Measurements from ENCODE around the gene SBDS.

The SBDS gene

DNA sequence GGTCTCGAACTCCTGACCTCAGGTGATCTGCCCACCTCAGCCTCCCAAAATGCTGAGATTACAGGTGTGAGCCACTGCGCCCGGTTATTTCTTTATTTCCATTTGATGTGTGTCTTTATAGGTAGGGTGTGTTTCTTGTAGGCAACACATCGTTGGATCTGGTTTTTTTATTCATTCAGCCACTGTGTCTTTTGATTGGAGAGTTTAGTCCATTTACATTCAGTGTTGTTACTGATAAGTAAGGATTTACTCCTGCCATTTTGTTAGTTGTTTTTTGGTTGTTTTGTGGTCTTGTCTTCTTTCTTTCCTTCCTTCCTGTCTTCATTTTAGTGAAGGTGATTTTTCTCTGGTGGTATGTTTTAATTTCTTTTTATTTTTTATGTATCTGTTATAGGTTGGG, 57.4 kb downstream of the SBDS start:
- no peak for DNase-seq (ENCODE audit: low spot score)

Data from globus pallidus (tissue), 1 donor.